ENCODE data around the gene PIK3R2.

PIK3R2 gene

DNA sequence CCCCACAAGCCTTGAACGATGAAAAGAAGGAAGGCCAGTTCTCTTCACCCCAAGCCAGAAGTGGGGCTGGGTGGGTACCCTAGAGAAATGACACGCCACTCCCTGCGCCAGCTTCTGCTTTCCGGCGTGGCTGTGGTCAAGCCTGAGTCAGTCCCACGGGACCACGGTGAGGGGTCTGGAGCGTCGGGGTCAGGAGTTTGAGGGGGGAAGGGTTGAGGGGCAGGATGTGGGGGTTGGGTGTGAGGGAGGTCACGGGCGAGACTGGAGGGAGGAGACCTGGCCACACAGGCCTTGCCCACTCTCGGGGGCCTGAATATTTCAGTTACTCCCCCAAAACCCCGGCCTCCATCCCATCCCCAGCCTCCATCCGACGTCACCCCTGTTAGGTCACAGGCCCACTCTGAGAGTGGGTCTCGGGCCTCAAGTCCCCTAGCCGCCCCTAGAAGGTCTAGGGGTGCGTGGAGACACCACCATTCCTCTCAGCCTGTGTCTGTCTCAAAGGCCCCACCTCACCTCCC, 20.1 kb downstream of the PIK3R2 start:
- DNase-seq (ENCODE audit: low spot score), result no peak

DNA sequence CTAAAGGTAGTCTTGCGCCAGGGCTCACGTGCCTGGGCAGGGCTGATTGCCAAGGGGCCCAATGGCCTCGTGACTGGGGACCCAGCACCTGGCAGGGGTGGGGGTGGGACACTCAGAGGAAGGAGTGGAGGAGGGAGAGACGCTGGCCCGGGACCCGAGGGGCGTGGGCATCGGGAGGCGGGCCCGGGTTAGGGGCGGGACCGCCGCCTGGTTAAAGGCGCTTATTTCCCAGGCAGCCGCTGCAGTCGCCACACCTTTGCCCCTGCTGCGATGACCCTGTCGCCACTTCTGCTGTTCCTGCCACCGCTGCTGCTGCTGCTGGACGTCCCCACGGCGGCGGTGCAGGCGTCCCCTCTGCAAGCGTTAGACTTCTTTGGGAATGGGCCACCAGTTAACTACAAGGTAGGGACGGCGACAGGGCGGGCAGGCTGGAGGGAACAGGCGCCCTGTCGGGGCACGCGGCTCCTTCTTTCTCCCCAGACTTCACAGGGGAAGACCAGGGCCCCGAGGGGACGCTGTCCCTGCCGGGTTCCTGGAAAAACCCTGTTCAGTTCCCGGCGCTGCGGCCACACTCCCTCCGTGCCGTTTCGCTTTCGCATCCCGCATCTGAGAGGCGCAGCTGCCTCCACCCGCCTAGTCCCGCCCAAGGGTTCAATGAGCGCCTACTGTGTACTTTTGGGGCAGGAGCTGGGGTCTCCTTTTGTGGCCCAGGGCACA, 20.8 kb downstream of the PIK3R2 start, which contains the start of gene IFI30:
TSS of gene IFI30 (plus strand) at position 242 of the 717 bp plus-strand sequence. CDS start at position 271, 29 bp downstream.
- no peak for DNase-seq (ENCODE audit: low spot score)

DNA sequence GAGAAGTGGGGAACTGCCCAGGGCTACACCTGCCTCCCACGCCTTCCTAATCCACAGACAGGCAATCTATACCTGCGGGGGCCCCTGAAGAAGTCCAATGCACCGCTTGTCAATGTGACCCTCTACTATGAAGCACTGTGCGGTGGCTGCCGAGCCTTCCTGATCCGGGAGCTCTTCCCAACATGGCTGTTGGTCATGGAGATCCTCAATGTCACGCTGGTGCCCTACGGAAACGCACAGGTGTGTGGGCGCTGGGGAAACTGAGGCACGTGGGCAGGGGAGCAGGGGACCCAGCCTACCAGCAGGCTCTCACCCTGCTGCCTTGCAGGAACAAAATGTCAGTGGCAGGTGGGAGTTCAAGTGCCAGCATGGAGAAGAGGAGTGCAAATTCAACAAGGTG, 22.0 kb downstream of the PIK3R2 start:
- no peak for DNase-seq (ENCODE audit: low spot score)

DNA sequence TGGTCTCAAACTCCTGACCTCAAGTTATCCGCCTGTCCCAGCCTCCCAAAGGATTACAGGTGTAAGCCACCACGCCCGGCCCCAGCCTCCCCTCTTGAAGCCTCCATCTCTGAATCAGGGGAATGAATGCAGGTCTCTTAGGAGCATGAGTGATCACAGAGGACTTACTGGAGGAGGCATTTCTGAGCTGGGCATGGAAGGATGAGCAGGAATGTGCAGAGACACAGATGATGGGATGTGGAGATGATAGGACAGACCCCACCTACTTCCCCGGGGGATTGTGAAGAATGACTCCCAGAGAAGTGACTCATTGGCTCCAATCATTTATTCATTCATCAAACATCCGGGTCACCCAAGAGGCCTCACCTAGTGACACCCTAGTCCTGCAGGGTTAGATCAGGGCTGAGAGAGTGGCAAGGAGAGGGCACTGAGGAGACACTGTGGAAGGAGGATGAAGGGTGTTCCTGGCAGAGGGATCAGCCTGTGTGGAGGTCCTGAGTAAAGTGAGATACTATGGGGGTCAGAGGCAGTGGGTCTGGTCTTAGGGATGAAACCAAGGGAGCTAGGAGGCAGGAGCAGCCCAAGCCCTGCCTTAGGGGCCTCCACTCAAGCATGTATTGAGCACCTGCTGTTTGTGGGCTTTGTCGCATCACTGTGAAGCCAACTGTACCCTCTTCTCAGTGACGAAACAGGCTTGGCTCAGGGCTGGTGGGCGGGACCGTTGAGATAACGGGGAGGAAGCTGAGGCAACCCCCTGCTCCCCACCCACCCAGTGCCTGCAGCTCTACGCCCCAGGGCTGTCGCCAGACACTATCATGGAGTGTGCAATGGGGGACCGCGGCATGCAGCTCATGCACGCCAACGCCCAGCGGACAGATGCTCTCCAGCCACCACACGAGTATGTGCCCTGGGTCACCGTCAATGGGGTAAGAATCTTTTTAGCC, 23.7 kb downstream of the PIK3R2 start:
- DNase-seq (ENCODE audit: low spot score), result no peak

DNA sequence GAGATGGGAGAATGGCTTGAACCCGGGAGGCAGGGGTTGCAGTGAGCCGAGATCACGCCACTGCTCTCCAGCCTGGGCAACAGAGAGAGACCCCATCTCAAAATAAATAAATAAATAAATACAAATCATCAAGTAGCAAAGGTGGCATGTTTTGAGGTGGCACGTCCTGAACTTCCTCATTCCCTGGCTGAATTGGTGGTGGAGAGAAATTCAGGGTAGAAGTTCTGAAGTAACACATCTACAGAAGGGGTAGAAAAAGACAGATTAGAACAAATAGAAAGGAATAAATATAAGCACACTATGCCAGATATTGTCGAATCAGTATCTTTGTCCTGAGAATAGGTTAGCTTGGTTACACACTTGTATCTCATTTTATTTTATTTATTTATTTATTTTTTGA, 27.0 kb downstream of the PIK3R2 start:
- DNase-seq (ENCODE audit: low spot score), result no peak

DNA sequence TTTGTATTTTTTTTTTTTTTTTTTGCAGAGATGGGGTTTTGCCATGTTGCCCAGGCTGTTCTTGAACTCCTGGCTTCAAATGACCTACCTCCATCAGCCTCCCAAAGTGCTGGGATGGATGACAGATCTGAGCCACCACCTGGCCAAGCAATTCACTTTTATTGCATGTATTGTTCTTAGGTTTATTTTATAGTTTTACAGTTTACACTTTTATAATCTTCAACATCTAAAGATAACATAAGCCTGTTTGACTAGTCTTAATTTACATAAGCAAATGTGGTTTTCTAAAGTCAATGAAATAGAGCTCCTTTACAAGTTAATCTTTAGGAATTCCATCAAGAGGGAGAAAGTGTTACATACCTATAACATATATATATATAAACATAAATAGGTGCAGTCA, 30.6 kb downstream of the PIK3R2 start:
- no peak for DNase-seq (ENCODE audit: low spot score)

DNA sequence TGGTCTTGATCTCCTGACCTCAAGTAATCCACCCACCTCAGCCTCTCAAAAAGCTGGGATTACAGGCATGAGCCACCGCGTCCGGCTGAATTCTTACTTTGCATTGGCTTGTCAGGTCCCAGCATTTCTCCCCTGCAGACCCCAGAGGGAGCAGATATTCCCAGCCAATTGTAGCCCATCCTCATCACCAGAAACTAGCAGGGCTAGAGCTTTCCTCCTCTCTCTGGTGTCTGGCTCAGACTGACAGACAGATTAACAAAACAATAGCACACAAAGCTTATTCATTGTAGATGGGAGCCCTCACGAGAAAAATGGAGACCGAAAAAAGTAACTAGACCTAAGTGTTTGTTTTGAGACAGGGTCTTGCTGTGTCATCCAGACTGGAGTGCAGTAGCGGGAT, 32.6 kb downstream of the PIK3R2 start:
- DNase-seq (ENCODE audit: low spot score), result no peak

DNA sequence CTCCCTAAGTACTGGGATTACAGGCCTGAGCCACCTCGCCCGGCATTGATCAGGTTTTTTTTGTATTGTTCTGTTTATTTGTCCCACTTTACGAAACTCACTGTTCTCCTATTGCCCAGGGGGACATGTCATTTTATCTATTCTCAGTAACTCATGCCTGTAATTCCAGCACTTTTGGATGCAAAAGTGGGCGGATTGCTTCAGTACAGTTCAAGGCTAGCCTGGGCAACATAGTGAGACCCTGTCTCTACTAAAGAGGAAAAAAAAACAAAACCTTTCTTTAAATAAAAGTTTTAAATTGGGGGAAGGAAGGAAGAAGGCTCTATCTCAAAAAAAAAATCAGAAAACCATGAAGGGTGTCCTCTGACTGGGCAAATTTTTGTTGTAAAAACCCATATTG, 37.3 kb downstream of the PIK3R2 start:
- DNase-seq (ENCODE audit: low spot score), result no peak

DNA sequence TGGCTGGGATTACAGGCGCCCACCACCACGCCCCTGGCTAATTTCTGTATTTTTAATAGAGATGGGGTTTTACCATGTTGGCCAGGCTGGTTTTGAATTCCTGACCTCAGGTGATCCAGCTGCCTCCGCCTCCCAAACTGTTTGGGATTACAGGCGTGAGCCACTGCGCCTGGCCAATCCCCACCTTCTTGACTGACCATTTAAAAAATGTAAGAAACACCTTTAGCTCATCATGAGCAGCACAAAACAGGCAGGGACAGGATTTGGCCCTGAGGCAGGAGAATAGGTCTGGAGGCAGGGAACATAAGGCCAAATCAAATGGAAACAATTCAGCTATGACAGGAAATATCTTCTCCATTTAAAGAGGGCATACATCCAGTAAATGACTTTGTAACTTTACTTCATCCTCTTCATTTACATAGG, 38.7 kb downstream of the PIK3R2 start:
- DNase-seq (ENCODE audit: low spot score), result no peak

DNA sequence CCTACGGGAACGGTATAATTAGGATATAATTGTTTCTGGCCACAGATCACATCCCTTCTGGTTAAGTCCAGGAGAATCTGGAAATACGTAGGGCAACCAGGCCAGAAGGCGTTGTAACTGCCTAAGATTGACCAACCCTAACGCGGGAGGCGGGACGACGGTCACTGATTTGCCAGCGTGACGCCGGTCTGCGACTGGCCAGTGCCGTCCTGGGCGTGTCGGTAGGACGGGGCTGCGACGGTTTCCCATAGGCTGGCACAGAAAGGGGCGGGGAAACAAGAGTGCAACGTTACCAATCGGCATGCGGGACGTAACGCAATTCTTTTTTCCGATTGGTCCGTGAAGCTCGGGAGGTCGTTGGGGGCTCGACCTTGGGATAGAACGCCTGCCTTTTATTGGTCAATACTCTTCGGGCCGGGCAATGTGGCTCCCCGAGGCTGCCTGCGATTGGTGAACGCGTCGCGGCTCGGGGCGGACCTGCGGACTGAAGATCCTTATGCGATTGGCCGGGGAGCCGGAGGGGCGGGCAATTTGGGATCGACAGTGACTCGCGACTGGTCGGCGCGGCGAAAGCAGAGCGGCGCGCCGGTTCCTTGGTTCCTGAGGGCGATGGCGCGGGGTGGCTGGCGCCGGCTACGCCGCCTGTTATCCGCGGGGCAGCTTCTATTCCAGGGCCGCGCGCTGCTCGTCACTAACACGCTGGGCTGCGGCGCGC, 39.9 kb downstream of the PIK3R2 start, which contains the start of gene MPV17L2:
TSS of gene MPV17L2 (plus strand) at position 546 of the 715 bp plus-strand sequence. CDS start at position 610, 64 bp downstream.
- DNase-seq (ENCODE audit: low spot score), result peak; percentile 100

DNA sequence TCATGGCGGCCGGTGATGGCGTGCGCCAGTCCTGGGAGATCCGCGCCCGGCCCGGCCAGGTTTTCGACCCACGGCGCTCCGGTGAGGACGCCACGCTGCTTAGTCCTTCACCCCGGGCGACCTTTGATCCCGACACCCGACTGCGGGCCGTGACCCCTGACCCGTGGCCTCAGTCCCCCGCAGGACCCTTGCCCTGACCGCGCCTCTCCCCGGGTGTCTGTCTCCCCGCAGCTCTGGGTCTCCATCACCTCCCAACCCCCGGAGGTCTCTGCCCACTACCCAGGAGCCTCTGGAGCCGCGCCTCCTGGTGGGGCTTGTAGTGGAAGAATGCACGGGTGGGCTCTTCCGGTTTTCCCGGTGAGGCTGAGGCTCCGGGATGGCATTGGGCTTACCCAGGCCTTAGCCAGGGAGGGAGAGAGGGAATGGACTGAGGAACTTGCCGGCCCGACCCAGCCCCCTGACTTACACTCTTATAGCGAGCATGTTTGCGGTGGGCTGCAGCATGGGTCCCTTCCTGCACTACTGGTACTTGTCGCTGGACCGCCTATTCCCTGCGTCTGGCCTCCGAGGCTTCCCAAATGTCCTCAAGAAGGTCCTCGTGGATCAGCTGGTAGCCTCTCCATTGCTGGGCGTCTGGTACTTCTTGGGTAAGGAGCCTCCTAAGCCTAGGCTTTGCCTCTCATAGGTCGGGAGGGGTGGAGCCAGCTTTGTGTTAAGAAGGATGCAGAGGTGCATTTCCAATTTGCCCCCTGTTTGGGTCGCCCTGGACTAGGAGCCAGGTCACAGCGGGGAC, 40.6 kb downstream of the PIK3R2 start:
- DNase-seq (ENCODE audit: low spot score), result no peak

DNA sequence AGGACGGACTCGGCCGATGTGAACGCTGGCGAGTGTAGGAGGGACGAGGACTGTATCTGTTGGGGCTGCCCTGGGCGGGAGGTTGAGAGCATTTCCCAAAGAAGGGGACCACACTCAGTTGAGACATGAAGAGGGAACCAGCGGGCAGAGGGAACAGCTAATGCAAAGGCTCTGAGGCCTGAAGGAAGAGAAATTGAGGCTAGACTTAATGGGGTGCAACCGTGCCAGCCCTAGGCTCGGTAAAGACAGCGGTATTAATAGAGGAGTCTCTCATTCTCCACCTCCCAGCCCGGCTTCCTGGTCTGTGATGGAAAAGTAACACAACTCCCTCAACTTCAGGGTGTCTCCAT, 41.2 kb downstream of the PIK3R2 start:
- DNase-seq (ENCODE audit: low spot score), result no peak

DNA sequence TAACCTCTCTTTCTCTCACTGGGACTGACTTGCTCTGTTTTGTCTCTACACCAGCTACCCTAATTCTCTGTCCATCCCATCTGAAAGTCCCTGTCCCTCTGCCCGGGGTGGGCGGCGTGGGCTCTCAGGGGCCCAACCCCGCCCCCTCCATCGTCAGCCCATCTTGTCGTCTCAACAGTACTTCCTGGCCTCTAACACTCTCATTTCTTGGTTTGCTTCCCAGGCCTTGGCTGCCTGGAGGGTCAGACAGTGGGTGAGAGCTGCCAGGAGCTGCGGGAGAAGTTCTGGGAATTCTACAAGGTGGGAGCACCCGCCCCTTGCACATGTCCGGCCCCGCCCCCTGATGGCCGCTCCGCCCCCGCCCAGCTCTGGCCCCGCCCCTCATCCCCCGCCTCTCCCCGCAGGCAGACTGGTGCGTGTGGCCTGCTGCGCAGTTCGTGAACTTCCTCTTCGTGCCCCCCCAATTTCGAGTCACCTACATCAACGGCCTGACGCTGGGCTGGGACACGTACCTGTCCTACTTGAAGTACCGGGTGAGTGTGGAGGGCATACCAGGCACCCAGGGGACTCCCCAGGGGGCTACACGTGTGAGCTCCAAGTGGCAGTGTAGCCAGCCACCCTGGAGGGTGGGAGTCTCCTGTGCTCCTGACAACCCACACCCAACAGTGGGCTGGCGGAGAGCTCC, 41.7 kb downstream of the PIK3R2 start:
- DNase-seq (ENCODE audit: low spot score), result no peak

DNA sequence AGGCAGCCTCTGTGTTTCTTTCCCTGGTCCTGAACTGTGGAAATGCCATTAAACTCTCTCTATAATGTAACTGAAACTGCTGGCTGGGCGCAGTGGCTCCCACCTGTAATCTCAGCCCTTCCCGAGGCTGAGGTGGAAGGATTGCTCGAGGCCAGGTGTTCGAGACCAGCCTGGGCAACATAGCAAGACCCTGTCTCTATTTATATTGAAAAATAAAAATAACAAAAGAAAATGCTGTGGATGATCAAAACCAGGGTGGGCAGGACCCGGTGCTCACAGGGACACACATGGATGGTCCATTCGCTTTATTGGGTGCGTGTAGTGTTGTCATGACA, 43.5 kb downstream of the PIK3R2 start:
- no peak for DNase-seq (ENCODE audit: low spot score)

DNA sequence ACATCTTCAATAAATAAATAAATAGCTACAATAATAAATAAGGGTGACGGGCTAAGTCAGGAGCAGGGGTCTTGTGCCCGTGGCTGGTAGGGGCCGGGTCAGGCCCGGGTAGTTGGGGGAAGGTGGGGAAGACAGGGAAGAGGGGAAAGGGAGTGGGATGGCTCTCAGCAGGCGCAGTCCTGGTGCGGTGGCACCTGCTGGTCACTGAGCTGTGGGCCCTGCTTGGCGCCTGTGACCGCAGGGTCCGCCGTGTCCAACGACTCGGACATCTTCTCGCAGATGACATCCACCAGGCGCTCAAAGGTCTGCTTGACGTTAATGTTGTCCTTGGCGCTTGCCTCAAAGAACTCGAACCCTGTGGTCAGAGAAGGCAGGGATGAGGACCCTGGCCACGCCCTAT, 44.3 kb downstream of the PIK3R2 start:
- no peak for DNase-seq (ENCODE audit: low spot score)

DNA sequence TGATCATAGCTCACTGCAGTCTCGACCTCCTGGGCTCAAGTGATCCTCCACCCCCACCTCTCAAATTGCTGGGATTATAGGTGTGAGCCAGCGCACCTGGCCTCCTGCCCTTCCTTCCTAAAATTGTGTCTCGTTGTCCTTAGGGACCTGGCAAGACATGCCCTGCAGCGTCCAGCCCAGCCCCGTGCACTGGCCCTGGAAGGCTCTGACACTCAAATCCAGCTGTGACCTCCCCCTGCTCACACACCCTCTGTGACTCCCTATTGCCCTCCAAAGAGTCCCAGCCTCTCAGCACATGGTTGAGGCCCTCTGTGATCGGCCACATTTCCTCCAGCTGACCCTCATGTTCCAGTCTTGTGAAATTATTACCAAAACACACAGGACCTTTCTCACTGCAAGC, 45.0 kb downstream of the PIK3R2 start:
- DNase-seq (ENCODE audit: low spot score), result no peak

DNA sequence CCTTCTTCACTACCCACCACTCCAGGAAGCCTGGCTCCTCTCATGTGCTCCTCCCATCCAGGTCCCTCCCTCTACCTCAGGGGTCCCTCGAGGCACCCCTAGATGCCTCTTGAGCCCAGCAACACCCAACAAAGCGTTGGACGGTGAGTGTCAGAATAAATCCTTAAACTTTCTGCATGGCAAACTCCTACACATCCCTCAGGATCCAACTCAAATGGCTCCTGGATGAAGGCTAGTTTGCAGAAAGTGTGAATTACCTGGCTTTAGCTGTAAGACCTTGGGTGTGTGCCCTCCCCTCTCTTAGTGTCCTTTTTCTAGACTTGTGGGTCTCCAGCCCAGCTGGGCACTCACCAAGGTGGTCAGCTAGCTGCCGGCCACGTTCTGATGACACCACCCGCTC, 45.4 kb downstream of the PIK3R2 start:
- no peak for DNase-seq (ENCODE audit: low spot score)

DNA sequence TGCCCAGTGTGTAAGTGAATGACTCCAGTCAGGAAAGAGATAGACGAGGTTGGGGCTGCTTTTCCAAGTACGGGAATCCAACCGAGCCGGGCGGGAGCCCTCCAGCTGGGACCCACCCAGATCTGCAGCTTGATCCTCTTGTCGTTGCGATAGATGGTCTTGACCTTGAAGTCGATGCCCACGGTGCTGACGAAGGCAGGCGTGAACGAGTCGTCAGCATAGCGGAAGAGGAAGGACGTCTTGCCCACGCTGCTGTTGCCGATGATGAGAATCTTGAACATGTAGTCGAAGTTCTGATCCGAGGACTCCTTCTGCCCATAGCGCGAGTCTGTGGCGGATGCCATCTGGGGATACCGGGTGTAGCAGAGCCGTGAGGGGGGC, 49.4 kb downstream of the PIK3R2 start:
- no peak for DNase-seq (ENCODE audit: low spot score)

DNA sequence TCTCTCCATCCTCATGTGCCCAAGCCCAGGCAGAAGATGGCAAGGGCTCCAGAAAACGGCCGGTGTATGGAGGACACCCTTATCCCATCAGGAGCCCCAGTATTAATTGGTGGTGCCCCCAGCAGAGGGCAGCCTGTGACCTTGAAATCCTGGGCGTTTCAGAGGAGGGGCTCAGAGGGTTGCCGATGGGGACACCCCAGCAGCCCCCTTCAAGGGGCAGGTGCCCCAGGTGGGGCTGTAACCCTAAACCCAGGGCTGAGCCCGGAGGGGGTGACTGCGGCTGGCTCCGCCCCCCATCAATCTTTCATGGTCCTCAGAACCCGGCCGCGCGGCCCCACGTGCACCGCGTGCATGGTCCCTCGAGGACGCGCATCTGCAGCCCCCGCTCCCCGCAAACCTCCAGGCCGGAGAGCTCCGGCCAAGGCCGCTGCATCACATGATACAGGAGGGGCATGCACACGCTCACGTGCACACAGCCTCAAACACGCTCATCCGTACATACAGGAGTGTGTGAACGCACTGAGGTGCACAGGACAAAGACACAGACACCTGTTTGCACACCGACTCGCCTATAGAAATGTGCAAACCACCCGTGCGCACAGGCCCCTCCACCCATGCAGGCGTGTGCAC, 49.9 kb downstream of the PIK3R2 start:
- DNase-seq (ENCODE audit: low spot score), result no peak

DNA sequence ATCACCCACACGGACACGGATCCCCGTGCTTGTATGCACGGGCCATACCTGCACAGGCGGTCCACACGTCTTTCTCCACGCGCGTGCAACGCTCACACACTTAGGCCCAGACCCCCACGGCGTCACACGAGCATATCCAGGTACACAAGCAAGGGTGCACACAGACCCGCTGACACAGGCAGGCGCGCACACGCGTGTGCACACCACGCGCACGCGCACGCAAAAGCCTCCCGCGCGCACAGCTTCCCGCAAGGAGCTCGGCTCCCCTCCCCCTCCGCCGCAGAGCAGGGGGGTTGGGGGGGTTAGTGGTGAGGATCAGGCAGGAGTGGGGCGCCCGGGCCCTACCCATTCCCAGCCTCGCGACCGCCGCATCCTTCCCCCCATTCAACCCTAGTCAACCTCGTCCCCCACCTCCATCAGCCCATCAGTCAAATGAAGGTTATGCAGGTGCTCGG, 50.5 kb downstream of the PIK3R2 start:
- DNase-seq (ENCODE audit: low spot score), result peak; percentile 70
